ENCODE measurements around the gene BST1.

GRCh38 chr4:15718465-15718864 is 15.6 kb downstream of the BST1 start:
- TF ChIP-seq CTCF (IDR thresholded peaks at IDR 0.05; ENCODE audit: insufficient read depth, low read length): no peak
- no peak for TF ChIP-seq POLR2AphosphoS5 (IDR thresholded peaks at IDR 0.05; ENCODE audit: low read depth)

Measured in HL-60 (cell line).